Brain microvascular endothelial cell (primary cell): ENCODE data around the gene DMWD.

Experiments used
- DNase-seq: peaks from one replicate; pipeline ENCODE4 v3.0.0-alpha.2; 2020
- H3K27ac ChIP-seq: fragments of 250-450 bp; sonication (Bioruptor Pico); 2 replicates; pipeline ENCODE4 v1.5.1; 2020; ENCODE audit warnings: mild to moderate bottlenecking, moderate library complexity
- H3K27me3 ChIP-seq: fragments of 250-450 bp; sonication (Bioruptor Pico); replicated peaks from 2 replicates; pipeline ENCODE4 v1.5.1; 2020; ENCODE audit warnings: mild to moderate bottlenecking
- H3K36me3 ChIP-seq: fragments of 250-450 bp; sonication (Bioruptor Pico); replicated peaks from 2 replicates; pipeline ENCODE4 v1.5.1; 2020; ENCODE audit warnings: mild to moderate bottlenecking
- H3K4me3 ChIP-seq: 2 replicates; pipeline ENCODE4 v1.5.1; 2011; ENCODE audit warnings: low read depth, mild to moderate bottlenecking, control low read depth, low read length, moderate library complexity
- in situ Hi-C: cut with HindIII; loops from 2 replicates; pipeline ENCODE4 v1.10.0; 2017; ENCODE audit warnings: low sequenced_read_pairs, low pct_ligation_motif_present
- TF ChIP-seq, protein P1 (sequence below): IDR thresholded peaks from 2 replicates; pipeline ENCODE4 v1.5.1; 2011; ENCODE audit warnings: low read depth, mild to moderate bottlenecking, moderate library complexity, low read length, control low read depth, inconsistent platforms; ENCODE audit errors: missing control alignments

DMWD gene

DNA sequence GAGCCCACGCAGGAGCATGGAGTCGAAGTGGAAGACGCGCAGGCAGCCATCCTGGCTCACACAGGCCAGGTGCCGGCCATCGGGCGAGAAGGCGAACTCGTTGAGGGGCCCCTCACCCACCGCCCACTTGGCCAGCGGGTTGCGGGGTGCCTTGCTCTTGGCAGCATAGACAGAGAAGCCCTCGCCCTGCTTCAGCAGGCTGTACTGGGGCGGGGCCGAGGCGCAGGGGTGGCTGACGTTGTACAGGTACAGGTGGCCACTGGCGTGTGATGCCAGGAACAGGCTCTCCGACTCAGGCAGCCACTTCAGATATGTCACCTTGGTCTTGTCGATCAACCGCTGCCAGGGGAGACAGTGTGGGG lies 6.1 kb downstream of the DMWD start:
- H3K27me3 ChIP-seq = no peaks in the 10 kb centered on the region
- in situ Hi-C loops = no loop called here
- H3K36me3 ChIP-seq = peaks cover 57% of the 10 kb centered on the region

DNA sequence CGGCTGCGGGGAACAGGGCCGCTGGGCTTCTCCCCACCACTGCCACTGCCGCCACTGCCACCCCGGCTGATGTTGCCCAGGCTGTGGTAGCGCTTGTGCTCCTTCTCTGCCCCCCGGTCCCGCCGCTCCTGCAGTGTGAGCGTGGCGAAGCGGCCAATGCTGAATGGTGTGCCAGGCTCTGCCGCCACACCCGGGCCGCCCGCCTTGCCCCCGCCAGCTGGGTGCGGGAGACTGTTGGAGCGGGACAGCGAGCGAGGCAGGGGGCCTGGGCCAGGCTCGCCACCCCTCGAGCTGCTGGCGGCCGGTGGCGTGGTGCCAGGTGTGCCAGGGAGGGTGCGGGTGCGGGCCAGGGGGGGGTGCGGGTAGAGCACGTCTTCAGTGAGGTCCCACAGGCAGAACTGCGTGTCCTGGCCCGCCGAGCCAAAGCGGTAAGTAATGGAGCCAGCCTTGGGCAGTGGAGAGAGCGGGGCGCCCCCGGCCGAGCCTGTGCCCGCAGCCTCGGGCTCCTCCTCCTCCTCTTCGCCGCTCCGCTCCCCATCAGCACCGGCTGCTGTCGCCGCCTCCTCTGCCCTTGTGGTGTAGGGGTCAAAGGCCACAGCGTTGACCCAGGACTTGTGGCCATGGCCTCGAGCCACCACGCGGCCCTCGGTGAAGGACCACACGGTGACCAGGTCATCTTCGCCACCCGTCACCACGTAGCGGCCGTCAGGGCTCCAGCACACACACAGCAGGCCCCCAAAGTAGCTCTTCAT lies 6.7 kb downstream of the DMWD start:
- H3K27ac ChIP-seq = no peak overlapping the region
- no peak for DNase-seq
- H3K4me3 ChIP-seq = no peak overlapping the region
- H3K36me3 ChIP-seq = peaks cover 57% of the 10 kb centered on the region
- in situ Hi-C loops = no loop called here
- TF ChIP-seq, protein P1, sequence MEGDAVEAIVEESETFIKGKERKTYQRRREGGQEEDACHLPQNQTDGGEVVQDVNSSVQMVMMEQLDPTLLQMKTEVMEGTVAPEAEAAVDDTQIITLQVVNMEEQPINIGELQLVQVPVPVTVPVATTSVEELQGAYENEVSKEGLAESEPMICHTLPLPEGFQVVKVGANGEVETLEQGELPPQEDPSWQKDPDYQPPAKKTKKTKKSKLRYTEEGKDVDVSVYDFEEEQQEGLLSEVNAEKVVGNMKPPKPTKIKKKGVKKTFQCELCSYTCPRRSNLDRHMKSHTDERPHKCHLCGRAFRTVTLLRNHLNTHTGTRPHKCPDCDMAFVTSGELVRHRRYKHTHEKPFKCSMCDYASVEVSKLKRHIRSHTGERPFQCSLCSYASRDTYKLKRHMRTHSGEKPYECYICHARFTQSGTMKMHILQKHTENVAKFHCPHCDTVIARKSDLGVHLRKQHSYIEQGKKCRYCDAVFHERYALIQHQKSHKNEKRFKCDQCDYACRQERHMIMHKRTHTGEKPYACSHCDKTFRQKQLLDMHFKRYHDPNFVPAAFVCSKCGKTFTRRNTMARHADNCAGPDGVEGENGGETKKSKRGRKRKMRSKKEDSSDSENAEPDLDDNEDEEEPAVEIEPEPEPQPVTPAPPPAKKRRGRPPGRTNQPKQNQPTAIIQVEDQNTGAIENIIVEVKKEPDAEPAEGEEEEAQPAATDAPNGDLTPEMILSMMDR = no peak
- H3K27me3 ChIP-seq = no peaks in the 10 kb centered on the region

More for the DNA sequence above, 6.1 kb downstream of the DMWD start:
- DNase-seq = no peak
- TF ChIP-seq, protein P1 = no peak
- H3K4me3 ChIP-seq = no peak overlapping the region
- H3K27ac ChIP-seq = no peak overlapping the region

DNA sequence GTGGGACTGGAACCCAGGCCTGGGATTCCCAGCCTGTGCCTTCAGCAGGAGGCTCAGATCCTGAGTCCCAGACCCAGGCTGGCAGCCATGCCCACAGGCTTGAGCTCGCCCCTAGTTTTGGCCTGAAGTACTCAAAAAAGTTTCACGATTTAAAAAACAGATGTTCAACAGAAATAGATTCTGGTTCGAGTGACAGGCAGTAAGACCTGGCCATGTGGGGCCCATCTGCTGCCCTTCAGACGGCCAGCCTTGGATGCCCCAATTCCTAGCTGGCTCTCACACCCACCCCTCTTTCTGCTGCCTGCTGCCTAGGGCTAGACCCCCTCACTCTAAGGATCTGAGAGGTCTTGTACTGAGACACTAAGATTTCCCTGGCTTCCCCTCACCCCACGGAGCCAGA lies 7.5 kb downstream of the DMWD start:
- Histone ChIP-seq H3K4me3 (no peak overlapping the region), H3K36me3 (peaks cover 51% of the 10 kb centered on the region), H3K27me3 (no peaks in the 10 kb centered on the region), H3K27ac (no peak overlapping the region)
- TF ChIP-seq, protein P1 = no peak
- no peak for DNase-seq
- in situ Hi-C loops = no loop called here

DNA sequence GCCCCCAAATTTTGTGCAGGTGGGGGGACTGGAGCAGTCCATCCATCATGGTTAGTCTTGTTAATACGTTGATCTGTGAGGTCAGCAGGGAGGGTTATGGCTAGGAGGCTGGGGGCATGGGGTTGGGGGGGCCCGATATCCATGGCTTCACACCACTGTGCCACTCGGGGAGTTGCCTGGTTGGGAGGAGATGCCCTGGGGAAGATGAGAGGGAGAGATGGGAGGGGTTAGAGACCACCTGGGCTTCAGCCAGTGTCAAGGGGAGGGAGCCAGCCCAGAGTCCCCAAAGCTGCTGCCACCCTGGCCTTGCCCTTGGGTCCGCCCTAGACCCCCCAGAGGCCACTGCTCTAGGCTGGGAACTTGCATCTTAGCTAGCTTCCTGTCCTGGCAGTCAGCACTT lies 8.5 kb downstream of the DMWD start:
- TF ChIP-seq, protein P1 = no peak
- Histone ChIP-seq H3K4me3 (no peak overlapping the region), H3K27me3 (no peaks in the 10 kb centered on the region), H3K27ac (no peak overlapping the region), H3K36me3 (peaks cover 45% of the 10 kb centered on the region)
- no peak for DNase-seq
- in situ Hi-C loops = no loop called here

DNA sequence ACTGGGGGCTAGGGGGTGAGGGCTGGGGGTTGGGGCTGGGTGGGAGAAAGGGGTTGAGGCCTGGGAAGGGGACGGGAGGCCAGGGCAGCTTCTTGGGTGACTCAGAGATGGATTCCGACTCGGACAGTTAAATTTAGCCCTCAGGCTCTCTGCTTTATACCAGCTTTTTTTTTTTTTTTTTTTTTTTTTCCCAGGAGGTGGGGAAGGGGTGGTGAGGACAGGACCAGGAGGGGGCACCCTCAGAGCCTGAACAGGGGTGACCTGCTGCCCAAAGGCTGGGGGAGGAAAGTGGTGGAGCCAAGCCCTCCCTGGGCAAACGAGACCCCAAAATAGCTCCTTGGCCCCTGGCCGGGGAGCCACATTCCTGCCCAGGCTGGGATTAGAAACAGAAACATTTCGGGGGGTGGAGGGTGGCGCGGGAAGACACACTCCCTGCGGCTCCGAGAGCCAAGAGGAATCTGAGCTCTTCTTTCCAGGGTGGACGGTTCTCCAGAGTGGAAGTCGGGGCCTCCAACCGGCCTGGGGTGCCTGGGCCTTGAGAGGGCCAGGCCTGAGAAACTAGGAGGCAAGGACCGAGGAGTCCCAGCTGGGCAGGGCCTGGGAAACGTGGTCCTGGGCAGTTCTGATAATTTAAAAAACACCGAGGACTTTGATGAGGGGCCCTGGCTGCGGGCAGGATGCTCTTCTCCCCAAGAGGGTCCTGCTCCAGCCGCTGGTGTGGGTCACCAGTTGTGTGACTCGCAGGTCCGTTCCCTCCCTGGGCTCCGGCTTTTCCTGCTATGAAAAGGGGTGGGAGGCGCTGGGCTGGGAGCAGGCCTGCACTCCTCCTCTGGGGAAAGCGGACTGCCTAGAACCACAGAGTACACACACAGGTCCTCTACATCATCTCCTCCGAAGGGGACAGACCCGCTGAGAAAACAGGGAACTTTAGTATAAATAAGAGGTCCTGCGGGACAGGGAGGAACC lies 9.5 kb downstream of the DMWD start:
- in situ Hi-C loops = no loop called here
- no peaks in the 10 kb centered on the region for H3K27me3 ChIP-seq
- TF ChIP-seq, protein P1 = no peak
- peaks cover 46% of the 10 kb centered on the region for H3K36me3 ChIP-seq
- peak overlapping the region; percentile 12 for H3K4me3 ChIP-seq
- peak; percentile 28 for DNase-seq
- peak overlapping the region; percentile 35 for H3K27ac ChIP-seq
